ENCODE measurements around the gene MEIS3.

GRCh38 chr19:47358936-47359335 lies 60.4 kb downstream of the MEIS3 start:
- TF ChIP-seq CTCF (IDR thresholded peaks at IDR 0.05) (no peak), POLR2A (IDR thresholded peaks at IDR 0.05) (no peak)
